Adrenal gland (tissue), 5 donors: ENCODE data around the gene PROSER2.

Source experiments
- POLR2A ChIP-seq, 2 donors: fragments of 450-650 bp; IDR thresholded peaks; one replicate each; pipeline ENCODE4 v1.6.1; 2017; ENCODE audit warnings: antibody characterized with exemption in 2 of 2, mild to moderate bottlenecking in 2 of 2, moderate library complexity in 1 of 2
- TF ChIP-seq, protein P1 (sequence below), 6 experiments: fragments of 450-650 bp in 4 of 6; fragments of 200-600 bp in 2 of 6; sonication (generic) in 1 of 6; IDR thresholded peaks; 1 replicate in 5 of 6; 2 replicates in 1 of 6; pipeline versions ENCODE4 v1.5.1 to v1.8.0; 2016 to 2021; ENCODE audit warnings: antibody characterized with exemption in 6 of 6, mild to moderate bottlenecking in 2 of 6, moderate library complexity in 1 of 6
- donor health status: DM: no; HTN: no; CAD: no.

DNA sequence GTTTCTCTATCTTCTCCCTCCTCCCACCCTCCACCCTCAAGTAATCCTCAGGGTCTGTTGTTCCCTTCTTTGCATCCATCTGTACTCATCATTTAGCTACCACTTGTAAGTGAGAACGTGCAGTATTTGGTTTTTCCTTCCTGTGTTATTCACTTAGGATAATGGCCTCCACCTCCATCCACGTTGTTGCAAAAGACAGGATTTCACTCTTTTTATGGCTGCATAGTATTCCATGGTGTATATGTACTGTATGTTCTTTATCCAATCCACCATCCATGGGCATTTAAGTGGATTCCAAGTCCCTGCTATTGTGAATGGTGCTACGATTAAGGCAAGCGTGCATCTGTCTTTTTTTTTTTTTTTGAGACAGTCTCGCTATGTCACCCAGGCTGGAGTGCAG, 72.4 kb downstream of the PROSER2 start:
- TF ChIP-seq, protein P1, sequence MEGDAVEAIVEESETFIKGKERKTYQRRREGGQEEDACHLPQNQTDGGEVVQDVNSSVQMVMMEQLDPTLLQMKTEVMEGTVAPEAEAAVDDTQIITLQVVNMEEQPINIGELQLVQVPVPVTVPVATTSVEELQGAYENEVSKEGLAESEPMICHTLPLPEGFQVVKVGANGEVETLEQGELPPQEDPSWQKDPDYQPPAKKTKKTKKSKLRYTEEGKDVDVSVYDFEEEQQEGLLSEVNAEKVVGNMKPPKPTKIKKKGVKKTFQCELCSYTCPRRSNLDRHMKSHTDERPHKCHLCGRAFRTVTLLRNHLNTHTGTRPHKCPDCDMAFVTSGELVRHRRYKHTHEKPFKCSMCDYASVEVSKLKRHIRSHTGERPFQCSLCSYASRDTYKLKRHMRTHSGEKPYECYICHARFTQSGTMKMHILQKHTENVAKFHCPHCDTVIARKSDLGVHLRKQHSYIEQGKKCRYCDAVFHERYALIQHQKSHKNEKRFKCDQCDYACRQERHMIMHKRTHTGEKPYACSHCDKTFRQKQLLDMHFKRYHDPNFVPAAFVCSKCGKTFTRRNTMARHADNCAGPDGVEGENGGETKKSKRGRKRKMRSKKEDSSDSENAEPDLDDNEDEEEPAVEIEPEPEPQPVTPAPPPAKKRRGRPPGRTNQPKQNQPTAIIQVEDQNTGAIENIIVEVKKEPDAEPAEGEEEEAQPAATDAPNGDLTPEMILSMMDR (IDR thresholded peaks at IDR 0.05): no peak
- no peak for TF ChIP-seq POLR2A (IDR thresholded peaks at IDR 0.05)
